Stimulated activated CD4-positive, alpha-beta T cell treated with anti-CD3 and anti-CD28 coated beads, Interleukin-2, amount 100 ng/mL, for 24 hours (primary cell): Measurements from ENCODE around the gene ELK1.

Experiments used
- DNase-seq, 2 donors: peaks; one replicate each; pipeline ENCODE4 v3.0.0-alpha.2; 2020

The ELK1 gene

DNA sequence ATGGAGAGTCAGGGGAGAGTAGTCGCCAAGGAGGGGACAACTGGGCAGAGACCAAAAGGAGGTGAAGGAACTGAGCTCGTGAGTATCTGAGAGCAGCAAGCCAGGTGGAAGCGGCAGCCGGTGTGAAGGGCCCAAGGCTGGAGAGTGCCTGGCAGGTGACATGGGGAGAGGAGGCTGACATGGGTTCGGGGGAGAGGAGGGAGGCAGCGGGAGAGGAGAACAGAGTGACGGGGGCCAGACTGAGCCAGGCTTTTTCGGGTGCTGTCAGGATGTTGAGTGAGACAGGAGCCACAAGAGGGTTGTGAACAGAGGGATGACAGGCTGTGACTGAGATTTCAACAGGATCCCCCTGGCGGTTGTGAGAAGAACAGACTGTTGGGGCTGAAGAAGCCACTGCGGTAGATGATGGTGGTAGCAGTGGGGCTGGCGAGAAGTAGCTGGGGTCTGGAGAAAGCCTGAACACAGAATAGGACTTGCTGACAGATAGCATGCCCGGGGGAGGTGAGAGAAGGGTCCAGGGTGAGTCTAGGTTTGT is 5.7 kb downstream of the ELK1 start:
- no peak for DNase-seq

DNA sequence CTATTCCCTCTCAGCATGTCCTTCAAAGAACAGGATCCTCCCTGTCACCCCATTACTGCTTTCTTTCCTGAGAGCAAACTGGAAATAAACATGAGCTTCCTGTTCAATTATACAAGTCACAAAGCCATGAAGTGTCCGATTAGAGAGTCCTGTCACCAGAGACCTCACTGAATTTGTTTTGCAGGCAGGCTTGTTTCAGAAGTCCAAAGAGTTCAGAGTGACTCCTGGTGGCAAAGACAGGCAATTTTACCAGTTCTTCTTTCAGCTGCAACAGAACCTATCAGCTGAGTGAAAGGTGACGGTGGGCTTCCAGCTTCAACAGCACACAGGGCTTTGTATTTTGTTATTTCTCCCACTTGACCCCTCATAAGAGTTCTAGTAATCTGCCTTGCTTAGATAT is 6.4 kb downstream of the ELK1 start:
- DNase-seq = no peak

DNA sequence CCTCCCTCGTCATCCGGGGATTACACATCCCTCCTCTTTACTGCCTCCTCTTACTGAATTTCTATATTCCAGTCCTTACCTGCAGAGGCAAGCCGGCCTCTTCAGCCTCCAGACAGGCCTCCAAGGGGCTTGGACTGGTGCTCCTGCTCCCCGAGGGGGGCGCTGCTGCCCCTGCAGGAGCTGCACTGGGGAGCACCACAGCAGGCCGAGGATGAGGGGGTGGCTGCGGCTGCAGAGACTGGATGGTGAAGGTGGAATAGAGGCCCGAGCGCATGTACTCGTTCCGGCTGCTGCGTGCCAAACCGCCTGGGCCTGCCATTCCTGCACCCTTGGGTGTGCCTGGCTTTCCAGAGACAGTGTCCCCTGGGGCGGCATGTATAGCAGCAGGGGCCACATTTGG is 11.5 kb downstream of the ELK1 start:
- DNase-seq = no peak

DNA sequence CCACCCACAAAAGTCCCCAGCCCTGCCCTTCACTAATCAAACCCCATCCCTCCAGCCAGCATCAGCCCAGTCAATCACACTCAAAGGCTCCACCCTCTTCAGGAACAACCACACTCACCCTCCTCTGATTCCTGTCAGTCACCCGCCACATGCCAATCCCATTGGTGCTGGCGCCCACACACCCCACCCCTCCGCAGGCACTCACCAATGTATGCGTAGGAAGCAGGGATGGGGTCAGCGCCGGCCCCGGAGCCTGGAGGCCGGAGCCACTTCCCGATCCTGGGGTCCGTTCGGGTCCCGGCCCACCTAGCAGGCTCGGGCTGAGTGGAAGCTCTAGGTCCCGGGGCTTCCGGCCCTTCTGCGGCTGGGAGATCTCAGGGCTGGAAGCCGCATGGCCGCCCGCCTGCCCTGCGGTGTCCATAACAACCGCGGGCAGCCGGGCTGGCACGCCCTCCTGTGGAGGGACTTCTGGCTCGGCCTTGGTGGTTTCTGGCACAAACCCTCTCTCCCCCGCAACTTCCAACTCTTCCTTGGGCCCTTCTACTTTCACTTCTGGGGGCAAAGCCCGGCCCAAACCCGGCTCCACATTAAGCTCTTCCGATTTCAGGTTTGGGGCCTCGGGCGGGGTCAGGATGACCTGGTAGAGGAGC is 12.7 kb downstream of the ELK1 start:
- DNase-seq = peak; percentile 34 to 53

DNA sequence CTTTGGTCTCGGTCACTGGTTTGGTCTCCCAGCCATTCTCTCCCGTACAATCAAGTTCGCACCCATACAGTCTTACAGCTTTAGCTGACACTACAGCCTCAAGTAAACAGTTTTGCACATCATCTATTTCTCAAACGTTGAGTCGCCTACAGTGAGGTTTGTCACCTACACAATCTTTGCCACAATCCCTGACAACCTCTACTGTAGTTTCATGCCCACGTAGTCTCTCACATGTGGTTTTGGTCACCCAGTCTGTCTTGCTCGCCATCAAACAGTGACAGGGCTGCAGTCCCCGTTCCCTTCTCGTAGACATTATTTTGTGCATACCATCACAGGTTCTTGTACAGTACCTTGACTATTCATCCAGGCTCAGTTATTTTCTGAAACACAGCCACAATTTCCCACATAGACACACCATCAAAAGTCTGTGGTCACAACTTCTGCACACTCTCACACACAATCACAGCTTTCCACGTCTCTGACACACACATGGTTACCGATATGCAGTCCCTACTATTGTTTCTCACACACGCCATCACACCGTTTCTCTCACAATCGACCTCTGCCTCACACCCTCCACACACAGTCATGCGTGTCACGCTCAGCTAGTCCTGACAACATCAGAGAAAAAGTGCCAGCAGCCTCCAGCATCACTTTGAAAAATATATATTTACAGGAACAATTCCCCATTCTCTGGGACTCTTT is 15.3 kb downstream of the ELK1 start:
- DNase-seq = no peak

DNA sequence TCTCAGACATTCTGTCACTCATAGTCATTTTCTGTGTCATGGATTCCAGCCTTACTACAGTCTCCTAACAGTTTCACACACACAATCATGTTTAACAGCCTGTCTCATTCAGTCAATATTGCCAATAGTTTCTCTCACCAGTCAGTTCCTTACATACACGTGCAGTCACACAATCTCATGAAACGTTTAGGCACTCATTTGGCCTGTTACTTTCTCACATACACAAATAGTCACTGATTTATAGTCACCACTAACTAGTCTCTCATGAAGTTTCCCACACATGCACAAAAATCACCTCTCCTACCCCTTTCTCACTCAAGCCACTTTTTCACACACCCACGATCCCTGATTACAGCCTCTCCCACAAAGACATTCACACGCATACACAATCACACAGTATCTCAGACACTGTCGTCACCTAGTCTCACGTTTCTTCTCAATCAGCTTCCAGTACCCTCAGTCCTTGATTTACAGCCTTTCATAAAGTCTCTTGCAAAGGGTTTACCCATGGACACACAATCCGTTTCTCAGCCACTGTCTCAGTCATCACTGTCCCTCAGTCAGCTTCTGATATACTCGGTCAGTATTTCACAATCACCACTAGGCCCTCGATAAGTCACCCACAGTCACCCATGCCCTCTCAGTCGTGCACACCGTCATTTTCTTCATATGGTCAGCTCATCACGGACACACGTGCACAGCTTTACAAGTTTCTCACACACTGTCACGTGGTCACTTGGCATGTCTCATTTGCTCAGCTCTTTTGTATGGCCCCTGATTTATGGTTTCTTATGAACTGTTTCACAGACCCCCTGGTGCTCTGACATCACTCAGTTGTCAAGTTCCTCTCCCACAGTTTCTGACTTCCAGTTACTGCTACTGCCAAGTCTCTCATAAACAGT is 16.4 kb downstream of the ELK1 start:
- no peak for DNase-seq

DNA sequence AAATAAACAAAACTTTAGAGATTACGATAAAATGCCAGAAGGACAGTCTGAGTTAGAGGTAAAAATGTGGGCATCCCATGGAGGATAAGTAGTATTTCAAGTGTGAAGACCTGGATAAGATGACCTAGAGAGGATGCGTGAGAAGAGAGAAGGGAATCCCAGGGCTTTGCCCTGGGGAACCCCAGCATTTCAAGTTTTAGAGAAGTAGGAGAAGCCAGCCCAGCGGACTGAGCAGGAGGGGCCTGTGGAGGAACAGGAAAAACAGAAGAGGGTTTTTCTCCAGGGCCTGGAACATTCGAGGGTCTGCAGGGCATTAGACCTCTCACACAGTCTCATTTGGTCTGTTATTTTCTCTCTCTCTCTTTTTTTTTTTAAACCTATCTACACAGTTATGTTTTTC is 17.7 kb downstream of the ELK1 start:
- DNase-seq = no peak

DNA sequence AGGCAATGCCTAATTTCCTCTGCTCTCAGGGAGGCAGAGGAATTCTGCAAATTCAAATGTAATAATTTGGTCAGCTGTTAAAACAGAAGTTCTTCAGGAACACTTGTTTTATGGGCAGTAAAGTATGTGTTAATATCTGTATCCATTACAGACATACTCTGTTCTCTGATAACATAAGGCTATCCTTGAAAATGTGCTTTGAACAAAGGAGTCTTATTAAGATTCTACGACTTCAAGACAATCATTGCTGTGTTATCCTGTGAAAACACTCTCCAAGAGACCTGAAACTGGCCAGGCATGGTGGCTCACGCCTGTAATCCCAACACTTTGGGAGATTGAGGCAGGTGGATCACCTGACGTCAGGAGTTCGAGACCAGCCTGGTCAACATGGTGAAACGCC is 18.7 kb downstream of the ELK1 start:
- no peak for DNase-seq

DNA sequence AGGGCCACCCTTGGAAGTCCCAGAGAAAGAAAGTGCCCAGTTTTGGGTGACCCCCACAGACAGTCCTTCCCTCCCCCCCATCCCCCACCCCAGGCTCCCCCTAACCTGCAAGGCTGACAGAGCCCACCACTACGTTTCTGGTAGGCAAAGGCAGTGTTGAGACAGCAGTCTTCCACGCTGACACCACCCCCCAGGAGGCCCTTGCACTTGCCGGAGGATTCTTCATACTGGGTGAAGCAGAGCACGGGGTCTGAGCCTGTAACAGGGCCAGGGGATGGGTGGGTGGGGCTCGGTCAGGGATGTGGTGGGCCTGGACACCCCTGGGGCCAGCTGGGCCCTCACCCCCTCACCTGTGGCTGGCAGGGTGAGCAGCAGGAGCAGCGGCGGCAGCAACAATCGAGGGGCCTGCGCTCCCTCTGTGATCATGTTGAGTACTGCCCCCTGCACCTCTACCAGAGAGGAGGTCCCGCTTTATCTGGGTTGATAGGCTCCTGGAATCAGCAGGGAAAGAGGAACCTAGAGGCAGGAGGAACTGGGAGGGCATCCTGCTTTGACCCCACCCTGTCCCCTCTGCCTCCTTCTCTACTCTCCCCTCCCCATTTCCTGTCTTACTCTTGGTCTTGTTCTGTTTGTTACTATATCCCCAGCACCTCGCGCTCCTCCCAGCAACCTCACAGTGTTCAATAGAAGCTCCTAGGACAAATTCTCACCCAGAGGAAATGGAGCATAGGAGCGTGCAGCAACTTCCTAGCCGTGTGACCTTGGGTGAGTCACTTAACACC is 20.8 kb downstream of the ELK1 start, which contains the start of gene CFP:
Gene CFP (minus strand): TSS at position 512 of the 782 bp plus-strand sequence. CDS start 86 bp downstream, at position 426.
- no peak for DNase-seq

DNA sequence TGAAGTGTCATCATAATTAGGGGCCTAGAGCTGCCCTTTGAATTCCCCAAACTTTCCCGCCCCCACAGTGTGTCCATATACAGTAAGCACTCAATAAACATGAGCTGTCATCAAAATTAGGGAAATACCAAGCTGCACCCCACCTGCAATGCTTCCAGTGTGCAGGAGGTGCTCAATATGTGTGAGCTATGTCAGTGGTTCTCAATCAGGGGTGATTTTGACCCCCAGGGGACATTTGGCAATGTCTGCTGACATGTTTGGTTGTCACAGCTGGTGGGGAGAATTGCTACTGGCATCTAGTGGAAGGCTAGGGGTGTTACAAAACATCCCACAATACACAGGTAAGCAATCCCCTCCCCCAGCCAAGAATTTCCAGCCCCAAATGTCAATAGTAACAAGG is 21.4 kb downstream of the ELK1 start:
- DNase-seq = no peak

DNA sequence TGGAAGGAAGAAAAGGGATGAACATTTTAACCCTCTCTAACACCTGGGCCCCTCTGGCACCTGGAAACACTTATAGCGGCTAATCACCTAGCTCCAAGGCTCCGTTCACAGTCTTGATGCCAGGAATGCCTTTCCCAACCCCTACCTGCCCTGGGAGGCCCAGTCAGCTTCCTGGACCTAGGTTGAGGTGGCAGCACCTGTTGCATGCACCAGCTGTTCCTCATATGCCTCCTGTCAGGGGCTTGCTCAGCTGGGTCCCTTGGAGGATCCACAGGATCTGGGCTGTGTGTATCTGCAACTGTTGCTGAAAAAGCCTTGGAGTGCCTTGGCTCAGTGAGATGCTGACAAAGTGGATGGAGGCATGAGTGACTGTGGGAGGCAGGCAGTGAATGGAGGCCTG is 25.0 kb downstream of the ELK1 start:
- DNase-seq = no peak

DNA sequence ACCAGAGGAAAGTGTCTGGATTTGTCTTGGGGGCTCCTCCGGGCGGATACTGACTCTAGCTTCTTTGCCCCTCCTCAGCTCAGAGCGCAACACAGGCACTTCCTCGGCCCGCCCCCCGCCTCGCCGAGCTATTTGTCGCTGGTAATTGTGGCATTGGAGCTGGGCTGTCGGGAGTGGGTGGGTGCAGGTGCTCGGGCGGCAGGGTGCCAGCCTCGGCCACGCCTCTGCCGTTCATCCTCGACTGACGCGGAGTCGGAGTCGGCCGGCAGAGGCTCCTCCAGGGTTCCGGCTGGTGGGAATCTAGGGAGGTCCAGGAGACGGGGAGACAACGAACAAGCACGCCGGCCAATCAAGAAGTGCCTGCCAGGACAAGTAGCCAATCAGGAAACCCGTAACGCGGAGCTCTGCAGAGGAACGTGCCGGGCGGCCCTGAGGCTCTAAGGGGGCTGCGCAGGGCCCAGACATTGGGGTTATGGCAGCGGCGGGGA is 26.8 kb downstream of the ELK1 start:
- DNase-seq = peak; percentile 46

DNA sequence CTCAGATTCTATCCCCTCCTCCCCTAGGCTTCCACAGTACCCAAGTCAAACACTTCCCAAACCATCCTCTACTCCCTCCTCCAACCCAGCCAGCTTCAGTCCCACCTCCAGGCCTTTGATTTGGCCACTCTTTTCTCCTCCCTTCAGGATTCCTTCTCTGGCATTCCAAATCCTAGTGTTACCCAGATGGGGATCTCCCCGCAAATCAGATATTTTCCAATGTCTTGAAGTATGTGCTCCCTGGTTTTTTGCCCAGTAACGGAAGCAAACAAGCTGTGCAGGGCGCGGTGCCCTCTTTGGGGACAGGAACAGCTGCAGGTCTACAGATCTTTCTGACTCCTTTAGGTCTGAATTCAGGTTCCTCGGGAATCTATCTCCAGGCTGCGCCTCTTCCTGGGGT is 28.5 kb downstream of the ELK1 start:
- no peak for DNase-seq

DNA sequence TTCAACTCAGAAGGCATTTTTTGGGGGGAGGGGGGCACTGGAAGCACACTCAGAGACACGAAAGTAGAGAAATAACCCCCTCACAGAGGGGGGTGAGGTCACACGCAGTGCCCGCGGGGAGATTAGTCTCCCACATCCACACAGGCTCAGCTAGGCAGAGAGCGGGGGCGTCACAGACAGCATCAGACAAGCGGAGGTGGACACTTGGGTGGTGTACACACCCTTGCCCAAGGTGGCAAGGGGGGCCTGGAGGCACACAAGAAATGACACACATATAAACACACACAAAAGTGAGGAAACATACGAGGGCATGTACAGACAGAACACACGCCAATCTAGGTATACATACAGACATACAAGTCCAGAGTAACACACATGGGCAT is 30.1 kb downstream of the ELK1 start:
- DNase-seq = no peak

DNA sequence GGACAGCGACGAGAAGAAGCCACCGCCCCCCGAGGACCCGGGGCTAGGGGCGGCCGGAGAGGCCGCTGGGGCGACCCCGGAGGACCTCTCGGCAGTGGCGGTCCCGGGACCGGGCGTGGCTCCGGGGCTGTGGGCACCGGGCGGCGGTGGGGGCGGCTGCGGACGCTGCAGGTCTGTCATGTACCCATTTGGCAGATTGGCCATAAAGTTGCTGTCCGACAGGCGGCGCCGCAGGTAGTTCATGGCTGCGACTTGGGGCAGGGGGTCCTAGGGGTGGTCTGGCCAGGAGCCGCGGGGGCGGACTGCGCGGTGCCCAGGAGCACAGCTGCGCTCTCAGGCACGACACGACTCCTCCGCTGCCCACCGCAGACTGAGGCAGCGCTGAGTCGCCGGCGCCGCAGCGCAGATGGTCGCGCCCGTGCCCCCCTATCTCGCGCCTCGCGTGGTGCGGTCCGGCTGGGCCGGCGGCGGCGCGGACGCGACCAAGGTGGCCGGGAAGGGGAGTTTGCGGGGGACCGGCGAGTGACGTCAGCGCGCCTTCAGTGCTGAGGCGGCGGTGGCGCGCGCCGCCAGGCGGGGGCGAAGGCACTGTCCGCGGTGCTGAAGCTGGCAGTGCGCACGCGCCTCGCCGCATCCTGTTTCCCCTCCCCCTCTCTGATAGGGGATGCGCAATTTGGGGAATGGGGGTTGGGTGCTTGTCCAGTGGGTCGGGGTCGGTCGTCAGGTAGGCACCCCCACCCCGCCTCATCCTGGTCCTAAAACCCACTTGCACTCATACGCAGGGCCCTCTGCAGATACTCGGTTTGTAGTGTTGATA is 30.7 kb downstream of the ELK1 start, which contains the start of gene SYN1:
Gene SYN1 (minus strand): TSS at position 372 of the 817 bp plus-strand sequence. CDS start 129 bp downstream, at position 243.
- DNase-seq = peak; percentile 80 to 81

DNA sequence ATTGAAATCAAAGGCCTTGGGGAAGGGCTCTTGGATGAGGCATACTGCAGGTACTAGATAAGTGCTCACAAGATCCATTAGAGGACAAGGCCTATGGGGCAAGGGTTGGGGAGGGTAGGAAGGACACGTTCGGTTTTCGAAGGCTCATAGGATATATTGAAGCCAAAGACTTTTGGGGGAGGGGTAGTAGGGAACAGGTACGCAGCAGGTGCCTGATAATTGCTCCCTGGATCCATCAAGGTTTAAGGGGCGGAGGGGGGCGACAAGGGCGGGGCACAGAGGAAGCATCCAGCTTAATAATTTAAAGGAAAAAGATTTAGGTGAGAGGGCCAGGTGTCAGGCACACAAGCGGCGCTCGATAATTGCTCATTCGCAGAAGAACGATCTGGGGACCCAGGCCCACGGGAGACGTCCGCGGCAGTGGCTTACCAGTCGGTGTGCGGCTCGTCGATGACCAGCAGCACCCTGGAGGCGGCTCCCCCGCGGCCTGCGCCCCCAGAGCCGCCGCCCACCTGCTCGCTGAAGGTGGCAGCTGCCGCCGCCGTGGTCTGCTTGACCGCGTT is 31.4 kb downstream of the ELK1 start:
- DNase-seq = no peak

DNA sequence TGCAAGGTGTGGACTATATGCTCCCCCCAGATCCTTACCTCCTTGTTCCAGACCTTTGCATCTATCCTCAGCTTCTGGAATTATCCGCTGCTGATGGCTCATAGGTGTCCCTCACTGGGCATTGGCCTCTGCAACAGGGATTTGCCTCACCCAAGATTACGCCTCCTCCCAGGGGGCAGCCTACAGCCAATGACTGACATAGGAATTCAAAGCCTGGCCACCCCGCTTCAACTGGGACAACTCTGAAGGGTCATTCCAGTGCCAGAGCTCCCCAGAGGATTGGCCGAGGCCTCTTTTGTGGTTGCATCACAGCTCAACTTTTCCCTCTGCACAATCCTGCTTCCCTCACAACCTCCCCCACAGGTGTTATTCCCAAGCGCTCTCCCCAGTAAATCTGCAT is 35.7 kb downstream of the ELK1 start:
- DNase-seq = no peak

DNA sequence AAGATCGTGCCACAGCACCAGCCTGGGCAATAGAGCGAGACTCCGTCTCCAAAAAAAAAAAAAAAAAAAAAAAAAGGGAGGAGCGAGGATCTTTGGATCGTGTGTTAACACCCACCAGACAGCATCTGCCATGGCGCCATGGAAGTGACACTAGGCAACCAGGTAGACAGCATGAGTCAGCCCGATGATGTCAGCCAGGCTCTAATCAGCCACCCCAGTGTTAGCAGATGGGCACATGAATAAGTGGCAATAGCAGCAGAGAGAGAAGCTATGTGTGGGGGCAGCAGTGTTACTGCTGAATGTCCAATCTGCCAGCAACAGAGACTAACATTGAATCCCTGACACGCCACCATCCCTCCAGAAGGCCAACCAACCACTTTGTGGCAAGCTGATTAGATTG is 37.3 kb downstream of the ELK1 start:
- DNase-seq = no peak

DNA sequence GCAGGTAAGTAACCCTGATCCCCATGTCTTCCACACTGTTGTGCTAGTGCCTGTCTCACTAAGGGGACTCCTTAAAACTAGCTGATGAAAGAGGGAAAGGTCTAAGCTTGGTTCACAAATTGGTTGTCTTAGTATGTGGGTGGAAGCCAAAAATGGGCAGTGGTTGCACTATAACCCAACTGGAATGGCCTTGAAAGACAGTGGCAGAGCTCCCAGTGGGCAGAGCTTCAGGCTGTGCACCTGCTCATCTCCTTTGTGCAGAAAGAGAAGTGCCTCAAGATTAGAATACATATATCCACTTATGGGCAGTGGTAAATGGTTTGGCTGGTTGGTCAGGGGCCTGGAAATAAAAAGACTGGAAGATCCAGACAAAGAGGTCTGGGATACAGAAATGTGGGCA is 37.9 kb downstream of the ELK1 start:
- no peak for DNase-seq

DNA sequence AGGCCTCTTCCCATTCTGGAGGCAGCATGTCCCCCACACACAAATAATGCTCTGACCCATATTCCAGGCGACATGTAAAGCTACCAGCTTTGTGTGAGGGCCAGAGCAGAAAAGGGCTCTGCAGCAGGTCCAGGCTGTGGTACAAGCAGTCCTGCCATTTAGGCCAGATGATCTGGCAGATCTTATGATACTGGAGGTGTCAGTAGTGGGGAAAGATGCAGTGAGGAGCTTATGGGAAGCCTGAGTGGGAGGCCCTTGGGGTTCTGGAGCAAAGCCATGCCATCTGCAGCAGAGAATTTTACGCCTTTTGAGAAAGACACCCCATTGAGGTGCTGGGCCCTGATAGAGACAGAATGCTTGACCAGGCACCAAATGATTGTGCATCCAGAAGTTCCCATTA is 38.4 kb downstream of the ELK1 start:
- DNase-seq = no peak

DNA sequence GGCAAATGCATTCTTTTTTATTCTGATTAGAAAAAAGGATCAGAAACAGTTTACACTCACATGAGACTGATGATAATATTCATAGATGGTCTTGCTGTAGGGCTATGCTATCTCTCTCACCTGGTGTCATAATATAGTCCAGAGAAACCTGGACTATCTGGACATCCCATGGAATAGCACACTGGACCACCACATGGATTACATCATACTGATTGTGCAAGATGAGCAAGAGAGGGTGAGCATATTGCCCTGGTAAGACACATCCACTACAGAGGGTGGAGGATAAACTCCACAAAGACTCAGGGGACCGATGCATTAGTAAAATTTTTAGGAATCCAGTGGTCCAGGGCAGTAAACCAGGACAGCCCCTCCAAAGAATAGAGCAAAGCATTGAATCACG is 38.9 kb downstream of the ELK1 start:
- no peak for DNase-seq
